ENCODE measurements around the gene PANK2.

- TF ChIP-seq CTCF (IDR thresholded peaks at IDR 0.05), result no peak
- no peak for TF ChIP-seq POLR2A (IDR thresholded peaks at IDR 0.05)
Observed at GRCh38 chr20:3937618-3938017, 48.4 kb downstream of the PANK2 start.

Measured in body of pancreas (tissue), 4 donors.